ENCODE results near the gene CLCN4.

The CLCN4 gene

DNA sequence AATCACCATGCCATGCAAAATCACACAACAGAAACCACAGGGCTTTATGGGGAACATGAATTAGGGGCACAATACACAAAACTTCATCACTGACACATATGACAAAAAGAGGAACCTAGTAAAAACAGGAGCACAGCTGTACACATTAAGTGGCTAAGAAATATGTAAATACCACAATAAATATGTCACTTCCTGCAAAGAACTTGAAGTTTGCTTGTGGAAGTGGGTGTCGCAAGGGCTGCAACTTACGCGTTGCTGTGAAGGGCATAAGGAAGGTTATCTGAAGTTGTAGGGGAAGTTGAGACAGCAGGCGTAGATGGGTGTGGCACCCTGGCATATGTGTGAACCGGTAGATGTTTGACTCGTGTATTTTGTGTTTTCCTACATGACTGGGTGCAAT is 42.4 kb downstream of the CLCN4 start:
- peak; percentile 29 for DNase-seq

DNA sequence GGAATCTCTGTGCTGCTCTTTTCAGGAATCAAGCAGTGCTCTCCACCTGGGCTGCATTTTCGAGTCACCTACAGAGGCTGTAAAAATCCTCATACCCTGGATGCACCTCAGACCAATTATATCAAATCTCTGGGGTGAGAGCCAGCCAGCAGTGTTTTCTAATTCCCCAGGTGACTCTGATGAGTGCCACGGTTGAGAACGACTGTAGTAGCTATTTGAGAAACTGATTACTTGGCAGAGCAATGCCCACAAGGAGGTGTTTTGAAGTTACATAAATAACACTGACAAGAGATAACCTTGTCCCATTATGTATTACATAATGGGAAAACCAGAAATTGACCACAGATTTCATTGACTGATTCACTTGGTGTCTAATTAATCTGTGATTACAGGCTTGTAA is 46.8 kb downstream of the CLCN4 start:
- DNase-seq: no peak

DNA sequence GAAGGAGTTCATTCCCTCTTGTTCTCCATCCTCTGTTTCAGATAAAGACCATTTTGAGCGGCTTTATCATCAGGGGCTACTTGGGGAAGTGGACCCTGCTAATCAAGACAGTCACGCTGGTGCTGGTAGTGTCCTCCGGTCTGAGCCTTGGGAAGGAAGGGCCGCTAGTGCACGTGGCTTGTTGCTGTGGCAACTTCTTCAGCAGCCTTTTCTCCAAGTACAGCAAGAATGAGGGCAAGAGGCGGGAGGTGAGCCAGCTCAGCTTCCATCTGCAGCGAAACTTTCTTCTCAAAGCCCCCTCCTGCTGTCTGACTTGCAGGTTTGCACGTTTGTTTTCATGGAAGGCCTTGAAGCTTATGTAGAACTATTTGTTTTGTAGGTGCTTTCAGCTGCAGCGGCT is 49.5 kb downstream of the CLCN4 start:
- no peak for DNase-seq

DNA sequence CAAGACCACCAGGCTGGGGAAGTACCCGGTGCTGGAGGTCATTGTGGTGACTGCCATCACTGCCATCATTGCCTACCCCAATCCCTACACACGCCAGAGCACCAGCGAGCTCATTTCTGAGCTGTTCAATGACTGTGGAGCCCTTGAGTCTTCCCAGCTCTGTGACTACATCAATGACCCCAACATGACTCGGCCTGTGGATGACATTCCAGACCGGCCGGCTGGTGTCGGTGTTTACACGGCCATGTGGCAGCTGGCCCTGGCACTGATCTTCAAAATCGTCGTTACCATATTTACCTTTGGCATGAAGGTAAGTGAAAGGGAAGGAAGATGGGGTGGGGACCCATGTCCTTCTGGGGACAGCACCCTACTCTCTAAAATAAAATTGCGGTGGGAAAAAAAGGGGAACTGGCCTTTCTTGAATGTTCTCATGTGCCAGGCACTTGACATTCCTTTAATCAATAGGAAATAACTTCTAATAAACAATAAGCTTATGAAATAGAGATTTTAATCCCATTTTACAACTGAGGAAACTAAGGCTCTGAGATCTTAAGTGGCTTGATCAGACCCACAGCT is 51.6 kb downstream of the CLCN4 start:
- no peak for DNase-seq

DNA sequence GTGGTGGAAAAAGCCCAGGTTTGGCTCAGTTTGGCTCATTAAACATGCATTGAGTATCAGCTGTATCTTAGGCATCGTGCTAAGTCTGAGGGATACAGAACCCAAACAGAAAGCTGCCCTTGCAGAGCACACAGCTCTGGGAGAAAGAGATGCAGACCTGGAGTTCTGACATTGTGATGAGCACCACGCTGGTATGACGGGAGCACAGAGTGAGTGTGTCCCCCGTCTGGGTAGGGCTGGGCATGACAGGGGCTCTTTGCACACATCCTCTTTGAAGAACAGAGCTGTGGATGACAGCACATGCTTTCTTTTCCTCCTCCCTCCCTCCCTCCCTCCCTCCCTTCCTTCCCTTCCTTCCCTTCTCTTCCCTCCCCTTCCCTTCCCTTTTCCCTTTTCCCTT is 52.2 kb downstream of the CLCN4 start:
- DNase-seq: no peak

DNA sequence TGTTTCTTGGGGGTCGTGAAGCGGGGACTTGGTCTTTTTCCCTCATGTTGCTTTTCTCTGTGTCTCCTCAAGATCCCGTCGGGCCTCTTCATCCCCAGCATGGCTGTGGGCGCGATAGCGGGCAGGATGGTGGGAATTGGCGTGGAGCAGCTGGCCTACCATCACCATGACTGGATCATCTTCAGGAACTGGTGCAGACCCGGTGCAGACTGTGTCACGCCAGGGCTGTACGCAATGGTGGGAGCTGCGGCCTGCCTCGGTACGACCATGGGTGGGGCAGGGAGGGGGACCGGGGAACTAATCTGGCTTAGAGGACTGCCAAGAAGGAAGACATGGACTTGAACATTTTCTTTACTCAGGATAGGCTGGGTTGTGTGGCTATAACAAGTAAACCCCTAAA is 55.6 kb downstream of the CLCN4 start:
- no peak for DNase-seq

DNA sequence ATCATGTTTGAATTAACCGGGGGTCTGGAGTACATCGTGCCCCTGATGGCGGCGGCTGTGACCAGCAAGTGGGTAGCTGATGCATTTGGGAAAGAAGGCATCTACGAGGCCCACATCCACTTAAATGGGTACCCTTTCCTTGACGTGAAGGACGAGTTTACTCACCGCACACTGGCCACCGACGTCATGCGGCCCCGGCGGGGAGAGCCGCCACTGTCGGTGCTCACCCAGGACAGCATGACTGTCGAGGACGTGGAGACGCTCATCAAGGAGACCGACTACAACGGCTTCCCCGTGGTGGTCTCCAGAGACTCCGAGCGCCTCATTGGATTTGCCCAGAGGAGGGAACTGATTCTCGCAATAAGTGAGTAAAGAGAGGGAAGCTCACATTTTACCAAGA is 56.9 kb downstream of the CLCN4 start:
- no peak for DNase-seq

DNA sequence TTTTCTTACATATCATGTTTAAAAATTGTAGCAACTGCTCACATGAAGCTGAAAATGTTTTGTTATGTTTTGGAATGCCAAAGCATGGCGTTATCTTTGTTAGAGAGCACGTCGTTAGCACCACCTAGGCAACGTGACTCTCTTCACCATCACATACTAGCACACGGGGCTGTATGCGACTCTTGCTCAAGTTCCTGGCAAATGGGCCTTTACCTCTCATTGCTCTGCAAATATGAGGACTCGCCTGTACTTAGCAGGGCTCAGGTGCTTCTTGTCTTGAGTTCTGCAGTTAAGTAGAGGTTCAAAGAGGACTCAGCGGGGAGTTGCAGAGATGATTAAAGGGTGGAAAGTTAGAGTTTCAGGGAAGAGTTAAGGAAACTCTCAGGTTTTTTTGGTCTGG is 59.4 kb downstream of the CLCN4 start:
- no peak for DNase-seq

DNA sequence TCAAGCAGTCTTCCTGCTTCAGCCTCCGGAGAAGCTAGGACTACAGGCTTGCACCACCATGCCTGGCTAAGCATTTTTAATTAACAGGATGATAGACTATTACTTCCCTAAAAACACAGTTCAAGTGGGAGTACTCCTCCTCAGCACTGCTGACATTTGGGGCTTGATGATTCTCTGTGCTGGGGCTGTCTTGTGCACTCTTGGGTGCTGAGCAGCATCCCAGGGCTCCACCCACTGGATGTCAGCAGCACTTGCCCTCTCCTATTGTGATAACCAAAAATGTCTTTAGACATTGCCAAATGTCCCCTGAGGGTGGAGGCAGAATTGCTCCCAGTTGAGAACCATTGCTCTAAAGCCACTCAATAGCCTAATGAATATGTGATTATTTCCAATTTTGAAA is 60.4 kb downstream of the CLCN4 start:
- peak; percentile 4 for DNase-seq

DNA sequence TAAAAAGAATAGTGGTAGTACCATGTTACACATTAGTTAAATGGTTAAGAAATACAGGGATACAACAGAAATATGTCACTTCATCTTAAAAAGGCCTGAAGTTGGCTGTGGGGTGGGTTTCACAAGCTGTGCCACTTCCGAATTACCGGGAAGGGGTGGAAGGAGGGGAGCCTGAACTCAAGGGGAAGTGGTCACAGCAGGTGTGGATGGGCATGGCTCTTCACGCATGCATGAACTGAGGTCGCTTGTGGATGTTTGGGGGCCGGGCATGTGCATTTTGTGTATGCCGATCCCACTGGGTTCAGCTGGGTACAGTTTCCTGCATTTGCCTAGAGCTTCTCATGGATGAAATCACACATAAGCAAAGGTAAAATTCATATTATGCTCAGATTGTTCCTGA is 64.9 kb downstream of the CLCN4 start:
- no peak for DNase-seq

DNA sequence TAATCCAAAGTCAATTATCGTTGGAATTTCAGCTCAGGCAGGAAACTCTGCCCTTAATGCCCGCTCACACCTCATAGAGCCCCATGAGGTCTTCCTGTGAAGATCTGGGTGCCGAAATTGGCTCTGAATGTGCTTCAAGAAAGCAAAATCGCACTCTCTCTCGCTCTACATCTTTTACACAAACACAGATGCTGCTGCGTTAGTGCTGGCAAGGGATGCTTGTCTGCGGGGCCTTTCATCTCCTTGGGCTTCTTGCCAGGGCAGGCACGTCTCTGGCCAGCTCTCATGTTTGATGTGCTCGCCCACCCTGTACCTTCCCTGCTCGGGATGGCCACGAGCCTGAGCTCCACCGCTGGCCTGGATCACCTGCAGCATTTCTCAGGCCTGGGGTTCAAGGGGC is 66.5 kb downstream of the CLCN4 start:
- DNase-seq: no peak

DNA sequence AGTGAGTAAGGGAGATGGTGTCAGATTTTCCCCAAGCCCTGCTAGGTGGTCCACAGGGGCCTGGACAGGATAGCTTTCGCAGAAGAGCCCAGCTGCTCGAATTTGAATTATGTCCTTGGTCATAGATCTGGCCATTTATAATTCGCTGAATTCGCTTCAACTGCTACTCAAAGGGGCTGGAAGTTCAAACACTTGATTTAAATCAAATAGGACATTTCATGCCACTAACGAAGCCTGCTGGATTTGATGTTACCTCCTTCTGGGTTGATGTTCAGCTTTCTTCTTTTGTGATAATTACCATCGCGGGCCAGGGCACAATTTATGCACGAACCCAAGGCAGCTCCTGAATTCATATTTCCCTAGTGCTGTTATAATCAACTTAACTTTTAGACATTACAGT is 67.0 kb downstream of the CLCN4 start:
- DNase-seq: no peak

DNA sequence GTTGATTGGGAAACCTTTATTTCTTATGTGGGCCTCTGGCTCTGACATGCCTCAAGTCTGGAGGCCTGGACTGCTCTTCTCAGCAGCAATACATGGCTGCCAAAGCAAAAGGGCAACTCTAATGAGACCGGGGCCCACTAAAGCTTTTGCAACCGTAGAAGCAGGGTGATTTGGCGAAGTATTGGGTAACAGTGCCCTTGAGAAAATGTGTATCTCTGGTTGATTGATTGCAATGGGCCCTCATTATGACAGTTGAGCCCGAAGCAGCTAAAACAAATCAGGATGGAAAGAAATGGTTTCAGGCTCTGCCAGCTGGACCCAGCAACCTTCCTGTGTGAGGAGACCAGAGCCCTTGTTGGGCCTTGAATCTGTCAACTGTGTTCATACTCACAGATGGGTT is 73.4 kb downstream of the CLCN4 start:
- DNase-seq: no peak

DNA sequence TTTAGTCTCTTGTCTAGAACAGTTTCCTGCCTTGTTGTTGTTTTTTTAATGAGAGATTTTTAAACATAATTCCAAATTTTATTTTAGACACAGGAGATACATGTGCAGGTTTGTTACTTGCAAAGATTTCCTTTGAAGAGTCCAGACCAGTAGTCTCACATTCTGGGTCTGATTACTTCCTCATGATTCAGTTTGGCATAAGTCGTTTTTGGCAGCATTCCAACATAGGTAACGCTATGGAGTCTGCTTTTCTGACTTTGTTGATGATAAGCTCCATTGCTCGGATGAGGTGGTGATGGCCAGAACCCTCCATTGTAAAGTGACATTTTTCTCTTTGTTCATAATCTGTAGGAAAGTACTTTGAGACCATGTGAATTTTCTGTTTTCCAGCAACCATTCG is 74.7 kb downstream of the CLCN4 start:
- DNase-seq: no peak

DNA sequence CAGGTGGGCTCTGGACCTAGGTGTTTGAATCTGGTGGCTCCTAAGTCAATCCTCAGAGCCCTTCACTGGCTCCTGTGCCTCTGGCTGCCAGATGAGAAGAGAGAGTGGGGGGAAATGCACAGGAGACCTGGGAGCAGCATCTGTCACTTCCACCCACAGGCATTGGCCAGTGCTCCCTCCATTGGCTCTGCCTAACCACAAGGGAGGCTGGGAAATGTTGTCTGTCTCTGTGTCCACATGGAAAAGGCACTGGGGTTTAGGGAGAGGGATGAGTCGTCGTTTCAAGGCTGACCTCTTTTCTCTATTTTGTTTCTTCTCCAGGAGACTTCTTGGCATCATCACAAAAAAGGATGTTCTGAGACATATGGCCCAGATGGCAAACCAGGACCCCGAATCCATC is 76.4 kb downstream of the CLCN4 start:
- DNase-seq: peak; percentile 38

DNA sequence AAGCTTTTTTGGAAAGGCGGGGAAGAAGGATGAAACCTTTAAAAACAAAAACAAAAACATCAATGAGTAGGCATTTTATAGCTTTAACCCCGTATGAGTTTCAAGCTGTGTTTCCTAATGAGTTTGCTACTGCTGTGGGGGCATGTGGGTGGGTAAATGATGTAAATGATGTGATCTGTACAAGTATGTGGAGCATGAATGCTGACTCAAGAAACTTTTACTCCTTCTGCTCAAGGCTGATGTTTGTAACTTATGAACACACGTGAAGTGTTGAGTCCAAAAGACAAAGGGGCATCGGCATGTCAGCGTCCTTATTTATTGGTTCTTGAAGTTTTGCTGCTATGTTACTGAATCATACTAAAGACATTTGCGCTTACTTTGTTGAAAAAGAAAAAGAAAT is 76.9 kb downstream of the CLCN4 start:
- DNase-seq: peak; percentile 1

DNA sequence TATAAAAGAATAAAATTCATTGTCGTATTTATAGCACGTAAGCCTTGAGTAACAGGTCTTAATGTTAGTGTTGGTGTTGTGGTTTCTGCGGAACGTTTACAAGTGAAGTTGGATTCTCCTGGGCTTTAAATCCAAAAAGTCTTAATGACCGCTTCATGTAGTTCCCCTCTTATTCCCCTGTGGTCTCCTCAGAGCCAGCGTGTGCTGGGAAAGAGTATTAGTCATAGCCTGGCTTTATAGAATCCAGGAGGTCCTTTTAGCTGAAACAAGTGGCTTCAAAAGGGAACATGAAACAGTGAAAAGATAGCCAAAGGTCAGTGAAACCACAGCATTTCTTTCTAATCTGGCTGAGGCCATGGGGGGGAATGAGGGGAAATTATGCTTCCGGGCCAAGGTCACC is 79.1 kb downstream of the CLCN4 start:
- peak; percentile 53 for DNase-seq

DNA sequence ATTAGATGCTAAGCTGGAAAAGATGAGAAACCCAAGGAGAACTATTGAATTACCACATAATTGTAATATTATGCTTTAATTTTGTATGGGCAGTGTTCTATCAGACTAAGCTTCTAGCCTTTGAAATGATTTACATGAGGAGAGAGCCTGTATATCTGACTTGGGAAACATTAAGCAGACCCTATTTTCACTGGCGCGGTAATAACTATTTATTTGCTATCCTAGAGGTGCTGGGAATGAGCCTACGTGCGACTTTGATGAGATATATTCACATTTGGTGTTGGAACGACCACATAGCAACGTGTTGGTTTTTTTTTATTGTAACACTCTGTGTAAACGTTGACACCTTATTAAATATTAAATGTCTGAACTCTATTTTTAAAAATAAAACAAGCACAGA is 80.5 kb downstream of the CLCN4 start:
- DNase-seq: no peak

DNA sequence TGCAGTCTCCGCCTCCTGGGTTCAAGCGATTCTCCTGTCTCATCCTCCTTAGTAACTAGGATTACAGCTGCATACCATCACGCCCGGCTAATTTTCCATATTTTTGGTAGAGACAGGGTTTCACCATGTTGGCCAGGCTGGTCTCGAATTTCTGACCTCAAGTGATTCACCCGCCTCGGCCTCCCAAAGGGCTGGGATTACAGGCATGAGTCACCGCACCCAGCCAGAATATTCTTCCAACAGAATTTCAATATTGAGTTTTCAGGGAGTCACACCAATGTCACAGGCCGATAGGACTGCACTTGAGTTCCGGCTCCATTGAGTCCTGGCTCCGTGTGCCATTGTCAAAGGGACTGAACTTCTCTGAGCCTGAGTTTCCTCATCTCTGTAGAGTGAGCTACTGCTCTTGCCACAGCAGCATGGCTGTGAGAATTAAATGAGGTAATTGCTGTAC is 82.9 kb downstream of the CLCN4 start:
- DNase-seq: peak; percentile 84

DNA sequence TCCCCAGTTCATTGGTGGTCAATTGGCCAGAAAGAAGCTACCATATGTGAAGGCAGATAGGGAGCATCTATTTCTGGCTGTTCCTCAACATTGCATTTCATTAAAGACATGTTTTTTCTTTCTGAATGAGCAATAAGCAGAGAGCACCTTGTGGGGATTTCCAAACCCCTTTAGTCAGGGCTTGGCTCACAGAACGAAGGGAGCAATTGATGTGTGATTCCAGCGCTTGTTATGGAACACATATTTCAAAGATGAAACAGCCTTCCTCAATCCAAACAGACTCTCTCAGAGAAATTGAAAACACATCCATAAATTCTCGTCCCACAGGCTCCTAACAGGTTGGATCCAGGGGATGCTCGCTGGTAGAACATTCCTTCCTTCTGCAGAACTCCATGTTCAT is 84.1 kb downstream of the CLCN4 start:
- DNase-seq: peak; percentile 79

DNA sequence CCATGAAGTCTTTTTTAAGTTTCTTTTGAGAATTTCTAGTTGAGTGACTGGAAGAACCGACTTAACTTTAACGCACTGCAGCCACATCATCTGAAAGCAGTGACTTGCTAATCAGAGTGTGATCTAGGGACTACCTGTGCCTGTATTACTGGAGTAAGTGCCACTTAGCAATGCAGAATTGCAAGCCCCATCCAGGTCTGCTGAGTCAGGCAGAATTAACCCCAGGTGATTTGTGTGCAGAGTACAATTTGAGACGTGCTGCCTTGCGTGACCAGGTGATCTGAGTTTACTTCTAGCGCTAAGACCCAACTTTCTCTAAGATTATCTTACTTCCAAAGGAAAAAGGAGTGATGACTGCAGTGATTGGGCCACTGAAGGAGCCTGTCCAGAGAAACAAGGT is 85.3 kb downstream of the CLCN4 start:
- DNase-seq: no peak

DNA sequence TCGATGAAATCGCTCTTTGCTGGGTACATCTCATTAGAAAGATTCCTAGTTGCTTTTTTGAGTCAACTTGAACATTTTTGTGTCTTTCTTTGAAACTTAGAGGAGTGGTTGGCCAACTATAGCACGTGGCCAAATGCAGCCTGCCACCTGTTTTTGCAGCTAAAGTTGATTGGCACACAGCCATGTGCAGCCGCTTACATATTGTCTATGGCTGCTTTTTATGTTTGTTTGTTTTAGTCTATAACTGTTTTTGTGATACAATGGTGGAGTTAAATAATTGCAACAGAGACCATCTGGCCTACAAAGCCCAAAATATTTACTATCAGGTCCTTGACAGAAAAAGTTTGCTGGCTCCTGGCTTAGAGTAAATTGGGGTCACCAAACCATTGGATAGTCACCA is 86.3 kb downstream of the CLCN4 start:
- no peak for DNase-seq

DNA sequence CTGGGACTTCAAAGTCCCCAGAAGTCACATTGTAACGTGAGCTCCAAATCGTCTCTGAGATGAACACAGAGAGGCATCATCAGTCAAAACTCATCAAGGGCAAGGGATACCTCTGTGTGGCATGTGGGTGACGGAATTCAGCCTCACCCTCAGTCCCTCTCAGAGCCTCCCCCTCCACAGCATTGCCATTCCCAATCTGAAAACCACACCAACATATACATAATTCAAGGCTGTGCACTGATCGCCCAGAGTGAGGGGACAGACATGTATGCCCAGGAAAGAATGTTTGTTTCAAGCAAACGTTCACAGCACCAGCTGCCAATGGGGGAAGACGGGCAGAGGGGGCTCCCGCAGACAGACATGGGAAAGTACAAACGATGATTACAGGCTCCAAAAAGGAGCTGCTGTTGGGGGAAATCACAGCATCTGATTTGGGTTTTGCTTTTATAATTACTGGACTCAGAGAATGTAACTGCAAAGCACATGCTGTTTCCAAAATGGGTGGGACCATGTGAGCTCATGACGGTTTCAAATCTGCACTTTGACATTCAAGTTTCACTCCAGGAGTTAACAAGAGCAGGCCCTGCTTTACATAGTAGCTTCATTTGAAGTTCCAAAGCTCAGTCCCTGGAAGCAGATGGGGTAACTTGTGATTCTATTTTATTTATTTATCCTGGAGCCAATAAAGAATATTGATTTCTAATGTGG is 88.3 kb downstream of the CLCN4 start:
- no peak for DNase-seq

DNA sequence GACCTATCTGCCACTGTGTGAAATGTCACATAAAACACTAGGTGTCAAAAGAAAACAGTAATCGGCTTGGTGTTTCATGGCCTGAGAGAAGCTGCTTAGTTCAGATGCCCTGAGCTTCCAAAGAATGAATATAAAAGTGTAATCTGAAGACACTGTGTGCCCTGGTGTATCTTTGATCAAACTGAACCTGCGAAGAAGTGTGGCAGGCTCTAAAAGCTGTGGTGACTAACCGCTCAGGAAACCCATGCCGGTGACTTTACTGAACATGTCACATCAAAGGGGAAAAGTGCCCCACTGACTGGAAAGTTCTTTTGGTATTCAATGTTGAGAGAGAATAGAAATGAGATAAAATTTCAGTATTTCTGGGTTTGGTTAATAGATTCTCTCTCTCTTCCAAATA is 89.1 kb downstream of the CLCN4 start:
- no peak for DNase-seq

DNA sequence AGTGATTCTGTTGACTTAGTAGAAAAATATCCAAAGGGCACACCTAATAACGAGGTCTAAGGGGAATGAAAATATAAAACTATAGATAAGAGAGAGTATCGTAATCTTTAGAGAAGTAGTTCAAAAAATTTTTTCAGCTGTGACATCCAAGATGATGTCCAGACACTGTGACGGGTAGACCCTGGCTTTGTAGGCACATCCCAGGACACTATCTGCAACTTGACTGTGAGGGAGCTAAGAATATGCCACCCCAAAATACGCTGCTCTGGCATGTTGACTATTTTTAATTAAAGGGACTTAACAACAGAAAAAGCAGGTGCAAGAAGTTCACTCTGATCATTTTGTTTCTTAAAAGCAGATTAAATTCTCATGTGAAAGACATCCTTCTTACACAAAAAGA is 89.5 kb downstream of the CLCN4 start:
- no peak for DNase-seq

All from EL (cell line).